GM13976 (cell line): ENCODE results near the gene ANKRD13D.

Experiments used
- DNase-seq: peaks from one replicate; pipeline ENCODE4 v3.0.0; 2012; ENCODE audit warnings: low spot score
- CTCF ChIP-seq: IDR thresholded peaks from 2 replicates; pipeline ENCODE4 v1.5.1; 2012; ENCODE audit warnings: borderline replicate concordance, mild to moderate bottlenecking; ENCODE audit not compliant: insufficient read depth; ENCODE audit errors: extremely low read depth, missing control alignments, control extremely low read depth
- in situ Hi-C: fragments of 300-500 bp; cut with MboI; formaldehyde crosslinking; loops from one replicate; pipeline ENCODE4 v1.12.0; 2022; ENCODE audit warnings: low sequenced_read_pairs, mixed read lengths, inconsistent platforms; ENCODE audit not compliant: unreplicated experiment

Gene ANKRD13D

GRCh38 chr11:67278939-67279588, 10.0 kb upstream of the ANKRD13D start:
- no peak for DNase-seq
- in situ Hi-C loops: no loop called here

GRCh38 chr11:67279589-67280340, 9.3 kb upstream of the ANKRD13D start:
- in situ Hi-C loops: no loop called here
- no peak for TF ChIP-seq CTCF
- no peak for DNase-seq

More at GRCh38 chr11:67278939-67279588, 10.0 kb upstream of the ANKRD13D start:
- no peak for TF ChIP-seq CTCF

- in situ Hi-C loops: no loop called here
- TF ChIP-seq CTCF: no peak
- no peak for DNase-seq
These were observed 8.7 kb upstream of the ANKRD13D start for GRCh38 chr11:67280341-67280787.

- no peak for TF ChIP-seq CTCF
- no peak for DNase-seq
- in situ Hi-C loops: no loop called here
These were observed 8.1 kb upstream of the ANKRD13D start for GRCh38 chr11:67280788-67281551.

GRCh38 chr11:67281552-67282150, 7.5 kb upstream of the ANKRD13D start:
- in situ Hi-C loops: no loop called here
- TF ChIP-seq CTCF: no peak
- no peak for DNase-seq
